Measurements from ENCODE around the gene METTL1.
"Not testable (repeated sequence)": the region's sequence is repeated elsewhere in the genome, so short reads cannot be mapped to it uniquely, and the experiment has no call there.

DNA sequence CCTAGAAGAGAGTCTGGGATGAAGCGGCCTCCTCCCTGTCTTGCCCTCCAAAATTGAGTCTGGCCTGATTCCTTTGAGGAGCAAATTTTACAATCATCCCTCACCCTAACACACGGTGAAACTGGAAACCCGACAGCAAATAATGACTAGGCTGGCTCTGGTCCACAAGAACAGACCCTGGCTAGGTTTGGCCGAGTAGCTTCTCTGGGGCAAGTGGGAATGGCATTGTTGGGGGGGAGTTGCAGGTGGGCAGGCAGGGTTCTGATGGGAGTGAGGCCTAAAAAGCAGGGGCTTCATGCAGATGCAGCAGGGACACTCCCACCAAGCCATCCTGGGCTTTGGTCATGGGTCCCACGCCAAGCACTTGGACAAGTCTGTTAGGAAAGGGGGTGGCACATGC lies 49.1 kb upstream of the METTL1 start:
- TF ChIP-seq, protein P1, sequence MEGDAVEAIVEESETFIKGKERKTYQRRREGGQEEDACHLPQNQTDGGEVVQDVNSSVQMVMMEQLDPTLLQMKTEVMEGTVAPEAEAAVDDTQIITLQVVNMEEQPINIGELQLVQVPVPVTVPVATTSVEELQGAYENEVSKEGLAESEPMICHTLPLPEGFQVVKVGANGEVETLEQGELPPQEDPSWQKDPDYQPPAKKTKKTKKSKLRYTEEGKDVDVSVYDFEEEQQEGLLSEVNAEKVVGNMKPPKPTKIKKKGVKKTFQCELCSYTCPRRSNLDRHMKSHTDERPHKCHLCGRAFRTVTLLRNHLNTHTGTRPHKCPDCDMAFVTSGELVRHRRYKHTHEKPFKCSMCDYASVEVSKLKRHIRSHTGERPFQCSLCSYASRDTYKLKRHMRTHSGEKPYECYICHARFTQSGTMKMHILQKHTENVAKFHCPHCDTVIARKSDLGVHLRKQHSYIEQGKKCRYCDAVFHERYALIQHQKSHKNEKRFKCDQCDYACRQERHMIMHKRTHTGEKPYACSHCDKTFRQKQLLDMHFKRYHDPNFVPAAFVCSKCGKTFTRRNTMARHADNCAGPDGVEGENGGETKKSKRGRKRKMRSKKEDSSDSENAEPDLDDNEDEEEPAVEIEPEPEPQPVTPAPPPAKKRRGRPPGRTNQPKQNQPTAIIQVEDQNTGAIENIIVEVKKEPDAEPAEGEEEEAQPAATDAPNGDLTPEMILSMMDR (IDR thresholded peaks at IDR 0.05; ENCODE audit: low read depth, low read length), result not testable (repeated sequence)
- TF ChIP-seq, protein P2, sequence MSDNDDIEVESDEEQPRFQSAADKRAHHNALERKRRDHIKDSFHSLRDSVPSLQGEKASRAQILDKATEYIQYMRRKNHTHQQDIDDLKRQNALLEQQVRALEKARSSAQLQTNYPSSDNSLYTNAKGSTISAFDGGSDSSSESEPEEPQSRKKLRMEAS (IDR thresholded peaks at IDR 0.05; ENCODE audit: low read depth, low read length), result not testable (repeated sequence)
